GM18867 (cell line): ENCODE data around the gene PPID.
A peak's percentile ranks its signal among the peaks of the same experiment; 100 is the strongest.
"Not testable (repeated sequence)": the region's sequence is repeated elsewhere in the genome, so short reads cannot be mapped to it uniquely, and the experiment has no call there.

ENCODE experiments used
- ATAC-seq: cut with Tn5 transposase; IDR thresholded peaks from one replicate; pipeline ENCODE4 v1.9.1; 2021; ENCODE audit warnings: mild to moderate bottlenecking, moderate library complexity; ENCODE audit not compliant: unreplicated experiment

Gene PPID

DNA sequence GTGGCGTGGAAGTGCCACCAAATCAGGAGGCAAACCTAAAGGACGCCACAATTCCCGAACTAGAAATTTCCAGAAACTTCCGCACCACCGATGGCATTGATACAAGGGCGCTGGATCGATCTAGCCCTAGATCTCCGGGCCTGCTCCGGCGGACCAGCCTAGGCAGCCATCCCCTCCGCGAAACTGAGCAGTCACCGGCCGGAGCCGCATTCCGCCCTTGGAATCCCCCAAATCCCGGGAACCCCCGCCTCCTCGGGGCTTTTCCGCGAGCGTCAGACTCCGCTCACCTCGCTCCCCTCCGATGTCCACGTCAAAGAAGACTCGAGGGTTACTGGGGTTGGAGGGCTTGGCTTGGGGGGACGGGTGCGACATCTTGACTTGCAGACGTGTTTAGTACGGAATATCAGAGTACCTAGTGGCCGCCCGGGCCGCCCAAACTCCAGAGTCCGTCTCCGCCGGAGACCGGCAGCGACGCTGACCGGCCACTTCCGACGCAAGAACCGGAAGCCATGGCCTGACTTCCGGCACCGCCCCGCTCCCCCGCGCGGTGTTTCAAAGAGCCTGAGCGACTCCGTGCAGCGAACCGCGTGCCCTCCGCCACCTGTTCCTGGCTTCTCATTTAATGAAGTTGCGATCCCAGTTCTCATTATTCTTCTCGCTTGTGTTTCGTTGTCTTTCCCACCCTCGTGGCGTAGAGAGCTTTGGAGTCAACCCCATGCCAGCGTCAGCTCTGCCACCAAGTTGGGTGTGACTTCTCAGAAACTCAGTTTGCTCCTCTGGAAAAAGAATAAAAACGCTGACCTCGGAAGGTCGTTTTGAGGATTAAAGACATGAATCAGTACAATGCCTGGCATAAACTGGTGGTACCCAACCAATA lies at the start of gene PPID:
Gene PPID (minus strand): TSS at position 480 of the 877 bp plus-strand sequence. CDS start 108 bp downstream, at position 372.
- peak; percentile 97 for ATAC-seq

DNA sequence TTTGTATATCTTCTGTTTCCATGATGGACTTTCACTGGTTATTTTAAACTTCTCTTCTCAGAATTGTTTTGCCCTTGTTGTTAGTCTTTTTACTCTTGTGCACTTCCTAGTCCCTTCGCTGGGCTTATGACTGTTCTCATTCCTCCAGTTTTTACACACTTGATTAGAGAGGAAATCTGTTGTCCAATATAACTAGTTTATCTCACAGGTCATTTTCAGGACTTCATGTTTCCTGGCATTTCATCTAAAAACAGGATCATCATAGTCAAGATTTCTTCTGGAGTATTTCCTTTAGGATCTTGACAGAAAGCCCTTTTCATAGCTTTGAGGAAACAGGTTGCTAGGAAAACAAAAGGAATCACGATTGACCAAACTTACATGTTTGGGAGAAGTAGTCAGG lies 48.6 kb upstream of the PPID start:
- ATAC-seq, result no peak

DNA sequence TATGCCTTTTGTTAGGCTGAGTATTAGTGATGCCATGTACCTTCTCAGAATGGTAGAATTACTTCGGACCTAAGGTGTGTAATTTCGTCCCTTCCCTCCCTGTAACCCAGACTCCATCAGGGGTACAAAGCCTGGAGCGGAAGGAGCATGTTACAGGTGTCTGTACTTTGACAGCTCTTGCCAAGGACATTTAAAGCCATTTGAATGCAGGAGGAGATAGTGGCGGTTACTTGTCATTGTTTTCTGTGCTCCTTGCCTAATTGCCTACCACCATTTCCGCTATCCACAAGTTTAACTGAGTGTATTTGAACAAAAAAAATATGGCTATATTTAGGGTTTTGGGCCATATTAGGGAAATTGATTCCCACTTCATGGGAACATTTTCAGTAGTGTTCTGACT lies 47.5 kb upstream of the PPID start:
- ATAC-seq, result no peak

DNA sequence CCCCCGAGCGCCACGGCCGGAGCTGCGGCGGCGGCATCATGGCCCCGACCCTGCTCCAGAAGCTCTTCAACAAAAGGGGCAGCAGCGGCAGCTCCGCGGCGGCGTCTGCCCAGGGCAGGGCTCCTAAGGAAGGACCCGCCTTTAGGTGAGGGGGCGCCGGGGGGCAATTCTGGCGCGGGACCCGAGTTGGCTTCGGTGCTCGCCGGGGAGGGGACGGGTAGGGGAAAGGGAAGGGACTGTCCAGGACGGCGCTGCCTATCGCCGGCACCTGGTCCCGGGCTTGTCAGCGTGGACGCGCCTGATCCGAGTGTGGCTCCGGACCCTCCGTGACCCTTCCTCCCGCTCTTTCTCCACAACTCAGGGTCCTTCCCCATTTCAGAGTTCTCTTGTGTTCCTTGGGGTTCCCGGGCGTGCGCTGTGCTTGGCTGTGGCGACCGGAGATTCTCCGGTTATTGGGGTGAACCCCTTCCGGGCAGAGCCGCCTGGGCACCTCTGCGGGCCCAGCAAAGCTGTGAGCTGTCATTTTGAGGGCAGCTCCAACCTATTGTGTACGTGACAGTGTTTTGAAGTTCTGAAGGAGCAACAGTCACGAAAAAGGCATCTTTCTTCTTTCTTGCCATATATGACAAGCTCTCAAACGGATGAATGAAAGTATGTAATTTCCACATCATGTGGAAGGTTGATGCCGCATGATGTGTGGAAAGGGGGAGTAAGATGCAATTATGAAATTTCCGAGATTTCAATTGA lies 46.2 kb upstream of the PPID start:
- peak; percentile 33 for ATAC-seq

DNA sequence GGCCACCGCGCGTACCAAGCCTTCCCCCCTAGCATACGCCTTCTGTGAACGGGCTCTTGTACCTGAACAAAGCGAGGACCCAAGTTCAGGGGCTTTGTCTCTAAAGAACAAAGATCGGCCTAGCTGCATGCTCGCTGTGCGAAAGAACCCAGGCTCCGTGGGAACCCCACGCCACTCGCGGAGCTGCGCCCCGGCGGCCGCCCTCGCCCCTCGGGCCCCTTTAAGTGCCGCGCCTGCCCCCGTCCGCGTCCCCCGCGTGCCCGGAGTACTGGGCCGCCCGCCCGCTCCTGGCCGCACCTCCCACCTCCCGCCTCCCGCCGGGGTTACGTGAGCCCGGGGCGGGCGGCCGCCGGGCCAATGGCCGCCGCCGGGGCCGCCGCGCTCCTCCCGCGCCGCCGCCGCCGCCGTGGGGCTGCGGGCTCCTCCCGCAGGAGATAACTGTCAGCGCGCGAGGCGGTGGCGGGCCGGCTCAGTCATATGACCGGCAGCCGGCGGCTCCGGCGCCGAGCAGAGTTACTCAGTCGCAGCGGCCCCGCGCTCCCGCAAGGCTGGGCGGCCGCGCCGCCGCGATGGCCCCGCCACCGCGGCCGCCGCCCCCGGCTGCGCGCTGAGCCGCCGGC lies 45.5 kb upstream of the PPID start, which contains the start of gene FNIP2:
Gene FNIP2 (plus strand): TSS at position 472 of the 620 bp plus-strand sequence. CDS start 187 bp downstream, outside the sequence.
- peak; percentile 87 for ATAC-seq

DNA sequence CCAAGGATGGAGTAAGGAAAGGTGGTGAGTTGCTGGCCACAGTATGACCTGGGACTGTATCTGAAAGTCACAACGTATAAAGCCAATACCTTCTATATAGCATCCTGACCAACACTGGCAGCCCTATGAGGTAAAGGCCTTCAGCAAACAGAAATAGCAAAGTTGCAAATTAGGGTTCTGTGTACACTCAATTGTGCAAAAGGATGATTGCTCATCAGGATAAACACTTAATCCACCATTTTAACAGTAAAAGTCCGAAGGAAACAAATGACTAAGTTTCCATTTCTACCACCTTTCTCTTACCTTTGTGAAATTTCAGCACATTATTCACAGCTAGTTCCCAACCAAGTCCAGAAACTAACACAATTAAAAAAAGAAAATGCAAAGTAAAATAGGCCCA lies 44.3 kb upstream of the PPID start:
- no peak for ATAC-seq

DNA sequence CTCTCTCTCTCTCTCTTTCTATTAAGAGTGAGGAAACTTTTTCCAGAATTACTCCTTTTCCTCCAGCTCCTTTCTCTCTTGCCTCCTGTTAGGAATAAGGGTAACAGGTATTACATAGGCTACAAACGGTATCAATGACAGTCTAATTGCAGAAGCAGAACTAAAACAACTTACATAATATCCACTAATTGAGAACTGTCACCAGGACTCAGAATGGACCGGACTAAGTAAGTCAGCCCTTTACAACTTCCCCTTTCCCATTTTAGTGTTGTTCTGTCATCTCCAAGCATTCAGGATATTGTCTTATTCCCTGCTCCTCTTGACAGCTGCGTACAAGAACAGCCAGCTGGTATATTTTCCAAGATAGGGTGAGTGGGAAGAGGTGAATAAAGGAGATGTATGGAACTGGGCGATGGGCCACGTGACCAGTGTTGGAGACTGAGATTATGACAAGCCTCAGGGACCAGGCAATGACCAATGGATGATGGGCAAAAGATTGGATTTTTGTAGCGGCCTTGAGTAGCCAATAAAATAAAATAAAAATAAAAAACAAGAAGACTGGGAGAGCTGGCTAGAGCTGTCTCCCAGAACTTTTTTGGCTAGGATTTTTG lies 43.3 kb upstream of the PPID start:
- no peak for ATAC-seq

DNA sequence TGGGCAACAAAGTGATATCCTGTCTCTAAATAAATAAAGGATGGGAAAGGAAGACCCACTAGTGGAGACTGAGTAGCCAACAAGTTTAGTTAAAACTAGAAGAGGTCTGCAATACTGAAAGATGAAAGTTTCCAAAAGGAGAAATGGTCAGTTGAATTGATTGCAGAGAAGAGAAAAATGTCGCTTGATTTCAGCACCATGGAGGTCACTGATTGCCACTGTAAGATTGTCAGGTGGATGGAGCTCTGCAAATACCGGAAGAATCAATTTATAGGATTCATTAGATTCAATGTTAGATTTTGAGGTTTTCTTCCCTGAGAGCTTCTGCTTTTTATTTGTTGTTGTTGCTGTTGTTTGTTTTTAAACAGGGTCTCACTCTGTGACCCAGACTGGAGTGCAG lies 40.3 kb upstream of the PPID start:
- ATAC-seq, result no peak

DNA sequence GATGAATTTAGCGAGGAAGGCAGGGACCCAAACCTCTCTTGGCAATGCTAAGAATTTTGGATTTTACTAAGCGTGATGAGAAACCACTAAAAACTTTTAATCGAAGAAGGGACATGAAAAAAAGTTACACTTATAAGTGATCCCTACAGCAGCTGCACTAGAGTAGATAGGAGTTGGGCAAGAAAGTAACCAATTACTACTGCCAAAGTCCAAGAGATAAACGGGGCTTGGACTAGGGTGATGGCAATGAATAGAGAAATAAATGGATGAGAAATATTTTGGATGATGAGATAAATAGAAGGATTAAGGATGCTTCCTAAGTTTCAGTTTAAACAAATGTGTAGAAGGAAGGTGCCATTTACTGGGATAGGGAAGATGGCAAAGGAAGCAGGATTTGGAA lies 39.4 kb upstream of the PPID start:
- no peak for ATAC-seq

DNA sequence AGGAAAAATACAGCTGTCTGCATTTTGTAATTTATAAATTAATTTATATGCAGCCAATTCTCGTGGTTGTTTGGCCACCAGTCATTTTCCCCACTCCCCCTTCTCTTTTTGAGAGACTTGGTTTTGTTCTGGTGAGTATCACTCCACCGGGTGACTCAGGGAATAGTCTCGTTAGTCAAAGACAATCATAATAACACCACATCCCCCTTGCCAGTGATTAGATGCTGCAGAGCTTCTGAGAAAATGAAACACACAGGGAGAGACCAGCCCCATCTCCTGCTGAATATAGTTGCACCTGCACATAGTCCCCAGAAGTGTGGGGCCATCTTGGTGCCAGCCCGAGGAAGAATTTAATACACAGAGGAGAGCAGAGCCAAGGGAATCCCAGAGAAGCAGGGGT lies 37.7 kb upstream of the PPID start:
- ATAC-seq, result no peak

DNA sequence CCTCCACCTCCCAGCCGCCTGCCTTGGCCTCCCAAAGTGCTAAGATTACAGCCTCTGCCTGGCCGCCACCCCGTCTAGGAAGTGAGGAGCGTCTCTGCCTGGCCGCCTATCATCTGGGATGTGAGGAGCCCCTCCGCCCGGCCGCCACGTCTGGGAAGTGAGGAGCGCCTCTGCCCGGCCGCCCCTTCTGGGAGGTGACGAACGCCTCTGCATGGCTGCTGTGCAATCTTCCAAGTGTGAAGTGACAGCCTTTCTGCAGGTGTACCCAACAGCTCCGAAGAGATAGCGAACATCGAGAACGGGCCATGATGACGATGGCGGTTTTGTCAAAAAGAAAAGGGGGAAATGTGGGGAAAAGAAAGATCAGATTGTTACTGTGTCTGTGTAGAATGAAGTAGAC lies 36.3 kb upstream of the PPID start:
- not testable (repeated sequence) for ATAC-seq

DNA sequence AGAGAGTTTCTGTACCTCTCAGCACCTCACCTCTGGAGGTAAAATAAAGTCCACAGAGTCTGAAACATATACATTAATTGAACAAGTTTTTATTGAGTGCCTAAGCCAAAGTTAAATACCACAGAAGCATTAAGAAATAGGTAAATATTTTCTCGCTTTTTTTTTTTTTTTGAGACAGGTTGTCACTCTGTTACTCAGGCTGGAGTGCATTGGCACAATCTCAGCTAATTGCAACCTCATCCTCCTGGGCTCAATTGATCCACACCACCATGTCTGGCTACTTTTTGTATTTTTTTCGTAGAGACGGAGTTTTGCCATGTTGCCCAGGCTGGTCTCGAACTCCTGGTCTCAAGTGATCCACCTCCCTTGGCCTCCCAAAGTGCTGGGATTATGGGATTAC lies 35.5 kb upstream of the PPID start:
- ATAC-seq, result no peak

DNA sequence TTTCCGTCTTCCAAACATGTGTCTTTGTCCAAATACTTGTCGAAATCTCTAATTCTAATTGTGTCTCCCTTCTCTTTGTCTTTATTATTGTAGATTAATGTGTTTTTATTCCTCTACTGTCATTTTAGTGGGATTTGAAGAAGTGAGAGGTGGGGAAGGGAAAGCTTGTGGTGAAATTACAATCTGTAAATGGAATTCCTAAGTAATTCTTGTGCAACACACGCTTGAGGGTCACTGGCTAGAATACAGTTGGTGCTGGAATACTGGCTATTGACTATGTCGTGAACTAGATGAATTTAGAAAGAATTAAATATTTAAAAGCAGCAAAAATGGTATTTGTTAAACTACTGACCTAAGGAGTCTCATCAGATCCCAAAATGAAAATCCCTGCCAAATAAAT lies 34.9 kb upstream of the PPID start:
- no peak for ATAC-seq

DNA sequence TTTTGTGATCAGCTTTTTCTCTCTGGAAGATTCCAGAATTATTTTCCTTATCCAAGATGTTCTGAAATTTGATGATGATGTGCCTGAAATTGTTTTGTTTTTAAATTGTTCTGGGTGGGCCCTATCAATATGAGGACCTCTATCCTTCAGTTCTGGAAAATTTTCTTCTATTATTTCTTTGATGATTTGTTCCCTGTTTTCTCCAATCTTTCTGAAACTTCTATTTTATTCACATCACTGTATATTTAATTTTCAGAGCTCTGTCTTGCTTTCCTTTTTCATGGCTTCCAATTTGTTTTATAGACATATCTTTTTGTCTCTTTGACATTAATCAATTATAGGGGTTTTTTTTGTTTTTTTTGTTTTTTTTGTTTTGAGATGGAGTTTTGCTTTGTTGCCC lies 33.4 kb upstream of the PPID start:
- ATAC-seq, result no peak

DNA sequence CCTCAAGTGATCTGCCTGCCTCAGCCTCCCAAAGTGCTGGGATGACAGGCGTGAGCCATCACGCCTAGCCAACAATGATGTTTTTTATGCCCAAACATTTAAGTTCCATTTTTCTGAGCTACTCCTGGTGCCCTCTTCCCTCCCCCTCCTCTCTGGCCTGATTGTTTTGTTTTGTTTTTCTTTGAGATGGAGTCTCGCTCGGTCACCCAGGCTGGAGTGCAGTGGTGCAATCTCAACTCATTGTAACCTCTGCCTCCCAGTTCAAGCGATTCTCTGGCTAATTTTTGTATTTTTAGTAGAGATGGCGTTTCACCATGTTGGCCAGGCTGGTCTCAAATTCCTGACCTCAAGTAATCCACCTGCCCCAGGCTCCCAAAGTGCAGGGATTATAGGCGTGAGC lies 32.6 kb upstream of the PPID start:
- not testable (repeated sequence) for ATAC-seq

DNA sequence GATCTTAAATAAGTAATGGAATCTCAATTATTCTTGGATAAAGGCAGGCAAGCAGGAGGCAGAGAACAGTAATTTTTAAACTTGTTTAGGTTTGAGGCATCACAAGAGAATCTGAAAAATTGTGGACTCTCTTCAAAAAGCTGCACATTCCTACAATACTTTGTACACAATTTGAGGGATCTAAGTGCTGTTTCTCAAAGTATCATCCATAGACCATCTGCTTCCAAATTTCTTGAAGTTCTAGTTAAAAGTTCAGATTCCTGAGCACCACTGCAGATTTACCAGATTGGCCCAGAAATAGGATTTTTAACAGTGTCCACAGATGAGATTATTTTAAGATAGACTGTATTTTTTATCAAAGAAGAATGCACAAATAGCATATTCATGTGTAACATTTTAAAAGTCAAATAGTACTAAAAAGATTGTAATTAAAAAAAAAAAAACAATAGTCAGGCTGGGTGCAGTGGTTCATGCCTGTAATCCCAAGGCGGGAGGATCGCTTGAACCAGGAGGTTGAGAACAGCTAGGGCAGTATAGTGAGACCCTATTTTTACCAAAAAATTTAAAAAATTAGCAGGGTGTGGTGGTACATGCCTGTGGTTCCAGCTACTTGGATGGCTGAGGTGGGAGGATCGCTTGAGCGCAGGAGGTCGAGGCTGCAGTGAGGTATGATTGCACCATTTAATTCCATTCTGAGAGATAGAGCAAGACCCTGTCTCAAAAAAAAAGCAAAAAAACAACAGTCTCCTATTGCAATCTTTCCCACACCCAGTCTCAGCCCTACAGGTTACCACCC lies 31.4 kb upstream of the PPID start:
- no peak for ATAC-seq

DNA sequence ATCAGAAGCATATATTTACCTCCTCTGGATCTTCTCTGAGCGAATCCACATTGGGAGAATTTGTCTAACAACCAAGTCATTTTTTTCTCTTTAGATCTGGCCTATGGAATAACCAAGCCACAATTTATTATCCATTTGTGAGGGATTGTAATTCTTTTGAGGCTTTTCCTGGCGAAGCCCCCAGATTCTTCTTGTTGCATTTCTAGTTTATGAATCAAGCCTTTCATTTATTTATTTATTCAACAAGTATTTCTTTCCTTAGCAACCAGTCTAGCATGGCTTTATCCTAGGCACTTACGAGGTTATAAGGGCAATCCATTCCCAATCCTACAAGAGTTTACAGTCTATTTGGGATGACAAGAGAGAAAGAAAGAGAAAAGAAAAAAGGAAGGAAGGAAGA lies 27.2 kb upstream of the PPID start:
- no peak for ATAC-seq

DNA sequence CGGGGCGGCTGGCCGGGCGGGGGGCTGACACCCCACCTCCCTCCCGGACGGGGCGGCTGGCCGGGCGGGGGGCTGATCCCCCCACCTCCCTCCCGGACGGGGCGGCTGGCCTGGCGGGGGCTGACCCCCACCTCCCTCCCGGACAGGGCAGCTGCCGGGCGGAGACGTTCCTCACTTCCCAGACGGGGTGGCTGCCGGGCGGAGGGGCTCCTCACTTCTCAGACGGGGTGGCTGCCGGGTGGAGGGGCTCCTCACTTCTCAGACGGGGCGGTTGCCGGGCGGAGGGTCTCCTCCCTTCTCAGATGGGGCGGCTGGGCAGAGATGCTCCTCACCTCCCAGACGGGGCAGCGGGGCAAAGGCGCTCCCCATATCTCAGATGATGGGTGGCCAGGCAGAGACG lies 23.3 kb upstream of the PPID start:
- ATAC-seq, result not testable (repeated sequence)

DNA sequence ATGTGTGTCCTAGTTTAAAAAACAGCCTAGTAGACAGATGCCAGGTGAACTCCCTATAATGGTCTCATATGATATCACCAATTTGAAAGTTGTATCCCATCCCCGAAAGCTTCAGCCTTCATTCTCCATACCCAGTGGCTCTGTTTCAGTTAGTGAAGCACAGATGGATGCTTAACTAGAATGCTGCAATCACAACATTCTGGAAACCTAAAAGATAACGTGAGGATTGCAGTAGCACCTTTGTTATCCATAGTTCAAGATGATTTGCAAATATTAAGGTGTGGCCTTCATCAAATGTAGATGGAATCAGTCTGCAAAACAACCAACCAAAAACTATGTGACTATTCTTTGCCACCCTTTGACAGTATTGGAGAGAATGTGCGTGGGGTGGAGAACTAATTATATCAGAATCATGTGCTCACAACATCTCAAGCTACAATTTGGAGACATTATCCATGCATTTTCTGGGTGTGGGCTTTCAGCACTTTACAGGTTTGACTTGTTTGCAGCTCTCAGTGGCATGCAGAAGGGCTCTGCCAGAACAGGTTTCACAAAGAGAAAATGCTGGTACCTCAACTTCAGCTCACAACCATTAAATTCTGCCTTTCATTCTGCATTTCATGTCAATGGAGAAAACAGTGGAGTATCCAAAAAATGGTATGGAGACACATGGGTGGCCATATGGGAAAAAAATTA lies 18.3 kb upstream of the PPID start:
- no peak for ATAC-seq

DNA sequence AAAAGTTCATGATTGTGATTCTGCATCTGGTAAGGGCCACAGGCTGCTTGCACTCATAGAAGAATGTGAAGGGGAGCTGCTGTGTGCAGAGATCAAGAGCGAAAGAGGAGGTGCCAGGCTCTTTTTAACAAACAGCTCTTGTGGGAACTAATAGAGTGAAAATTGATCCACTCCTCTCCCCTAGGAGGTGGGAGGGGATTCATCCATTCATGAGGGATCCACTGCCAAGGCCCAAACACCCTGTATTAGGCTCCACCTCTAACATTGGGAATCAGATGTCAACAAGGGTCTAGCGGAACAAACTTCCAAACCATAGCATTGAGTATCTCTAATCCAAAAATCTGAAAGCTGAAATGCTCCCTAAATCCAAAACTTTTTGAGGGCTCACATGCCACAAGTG lies 16.4 kb upstream of the PPID start:
- no peak for ATAC-seq
